ENCODE results near the gene IGFBP1. TPM values are rescaled to one million over a fixed set of nuclear protein-coding genes. Genes with fewer than 3 reads are reported as not detected.

Gene IGFBP1
- total and polyA plus RNA-seq, 2 of the 13 experiments (the other 11 are each of a cell fraction or from before 2014, with no cell fraction given), result 5.4 to 885 TPM

GRCh38 chr7:45890125-45890901 is 2.0 kb downstream of the IGFBP1 start (continued):
- no peak; the same call in 1 of the 2 replicates for TF ChIP-seq SATB2 (CRISPR knock-in tag; IDR thresholded peaks at IDR 0.05)
- TF ChIP-seq, protein P1, sequence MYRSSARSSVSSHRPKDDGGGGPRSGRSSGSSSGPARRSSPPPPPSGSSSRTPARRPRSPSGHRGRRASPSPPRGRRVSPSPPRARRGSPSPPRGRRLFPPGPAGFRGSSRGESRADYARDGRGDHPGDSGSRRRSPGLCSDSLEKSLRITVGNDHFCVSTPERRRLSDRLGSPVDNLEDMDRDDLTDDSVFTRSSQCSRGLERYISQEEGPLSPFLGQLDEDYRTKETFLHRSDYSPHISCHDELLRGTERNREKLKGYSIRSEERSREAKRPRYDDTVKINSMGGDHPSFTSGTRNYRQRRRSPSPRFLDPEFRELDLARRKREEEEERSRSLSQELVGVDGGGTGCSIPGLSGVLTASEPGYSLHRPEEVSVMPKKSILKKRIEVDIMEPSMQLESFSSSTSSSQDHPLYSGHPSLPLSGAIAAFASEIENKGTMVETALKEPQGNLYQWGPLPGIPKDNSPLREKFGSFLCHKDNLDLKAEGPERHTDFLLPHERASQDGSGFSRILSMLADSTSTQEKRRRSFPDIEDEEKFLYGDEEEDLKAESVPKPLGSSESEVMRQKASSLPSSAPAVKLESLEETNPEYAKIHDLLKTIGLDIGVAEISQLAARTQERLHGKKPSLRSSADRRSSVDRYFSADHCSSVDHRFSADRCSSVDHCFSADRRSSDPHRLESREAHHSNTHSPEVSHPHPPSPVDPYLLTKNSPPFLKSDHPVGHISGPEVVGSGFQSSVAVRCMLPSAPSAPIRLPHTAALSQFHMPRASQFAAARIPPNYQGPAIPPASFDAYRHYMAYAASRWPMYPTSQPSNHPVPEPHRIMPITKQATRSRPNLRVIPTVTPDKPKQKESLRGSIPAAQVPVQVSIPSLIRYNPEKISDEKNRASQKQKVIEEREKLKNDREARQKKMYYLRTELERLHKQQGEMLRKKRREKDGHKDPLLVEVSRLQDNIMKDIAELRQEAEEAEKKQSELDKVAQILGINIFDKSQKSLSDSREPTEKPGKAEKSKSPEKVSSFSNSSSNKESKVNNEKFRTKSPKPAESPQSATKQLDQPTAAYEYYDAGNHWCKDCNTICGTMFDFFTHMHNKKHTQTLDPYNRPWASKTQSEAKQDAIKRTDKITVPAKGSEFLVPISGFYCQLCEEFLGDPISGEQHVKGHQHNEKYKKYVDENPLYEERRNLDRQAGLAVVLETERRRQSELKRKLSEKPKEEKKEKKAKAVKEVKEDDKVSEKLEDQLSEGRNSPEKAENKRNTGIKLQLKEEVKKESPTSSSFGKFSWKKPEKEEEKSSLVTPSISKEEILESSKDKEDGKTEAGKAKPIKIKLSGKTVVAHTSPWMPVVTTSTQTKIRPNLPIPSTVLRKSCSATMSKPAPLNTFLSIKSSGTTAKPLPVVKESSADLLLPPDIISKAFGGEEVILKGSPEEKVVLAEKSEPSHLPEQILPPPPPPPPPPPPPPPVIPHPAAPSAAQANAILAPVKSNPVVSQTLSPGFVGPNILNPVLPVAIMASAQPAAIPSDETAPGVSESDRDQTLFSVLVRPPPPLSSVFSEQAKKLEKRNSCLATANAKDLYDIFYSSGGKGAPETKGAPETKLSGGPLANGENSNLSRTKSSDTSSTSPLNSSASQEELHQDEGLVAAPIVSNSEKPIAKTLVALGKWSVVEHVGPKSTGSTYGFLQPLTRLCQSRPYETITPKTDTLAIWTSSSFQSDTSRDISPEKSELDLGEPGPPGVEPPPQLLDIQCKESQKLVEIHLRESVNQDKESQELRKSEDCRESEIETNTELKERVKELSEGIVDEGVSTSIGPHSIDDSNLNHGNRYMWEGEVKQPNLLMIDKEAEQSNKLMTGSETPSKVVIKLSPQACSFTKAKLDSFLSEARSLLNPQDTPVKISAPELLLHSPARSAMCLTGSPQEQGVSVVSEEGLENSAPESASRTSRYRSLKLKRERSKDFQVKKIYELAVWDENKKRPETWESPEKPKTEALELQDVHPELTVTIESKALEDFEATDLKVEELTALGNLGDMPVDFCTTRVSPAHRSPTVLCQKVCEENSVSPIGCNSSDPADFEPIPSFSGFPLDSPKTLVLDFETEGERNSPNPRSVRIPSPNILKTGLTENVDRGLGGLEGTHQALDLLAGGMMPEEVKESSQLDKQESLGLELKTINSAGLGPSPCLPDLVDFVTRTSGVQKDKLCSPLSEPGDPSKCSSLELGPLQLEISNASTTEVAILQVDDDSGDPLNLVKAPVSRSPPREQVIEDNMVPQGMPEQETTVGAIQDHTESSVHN (CRISPR knock-in tag; IDR thresholded peaks at IDR 0.05), result no peak
- peak; percentile 11; the same call in 1 of the 2 replicates for TF ChIP-seq TFAP4 (IDR thresholded peaks at IDR 0.05; ENCODE audit: borderline replicate concordance, low read depth)
- TF ChIP-seq NR2F6 (IDR thresholded peaks at IDR 0.05), result no peak
- TF ChIP-seq NR2F6 (CRISPR knock-in tag; IDR thresholded peaks at IDR 0.05), result peak; percentile 5; the same call in 1 of the 2 replicates
- peak; percentile 81 for TF ChIP-seq ZNF605 (CRISPR knock-in tag; IDR thresholded peaks at IDR 0.05)
- TF ChIP-seq TFE3 (CRISPR knock-in tag; IDR thresholded peaks at IDR 0.05), result no peak
- no peak for TF ChIP-seq MAF1 (CRISPR knock-in tag; IDR thresholded peaks at IDR 0.05; ENCODE audit: borderline replicate concordance)
- TF ChIP-seq, protein P2, sequence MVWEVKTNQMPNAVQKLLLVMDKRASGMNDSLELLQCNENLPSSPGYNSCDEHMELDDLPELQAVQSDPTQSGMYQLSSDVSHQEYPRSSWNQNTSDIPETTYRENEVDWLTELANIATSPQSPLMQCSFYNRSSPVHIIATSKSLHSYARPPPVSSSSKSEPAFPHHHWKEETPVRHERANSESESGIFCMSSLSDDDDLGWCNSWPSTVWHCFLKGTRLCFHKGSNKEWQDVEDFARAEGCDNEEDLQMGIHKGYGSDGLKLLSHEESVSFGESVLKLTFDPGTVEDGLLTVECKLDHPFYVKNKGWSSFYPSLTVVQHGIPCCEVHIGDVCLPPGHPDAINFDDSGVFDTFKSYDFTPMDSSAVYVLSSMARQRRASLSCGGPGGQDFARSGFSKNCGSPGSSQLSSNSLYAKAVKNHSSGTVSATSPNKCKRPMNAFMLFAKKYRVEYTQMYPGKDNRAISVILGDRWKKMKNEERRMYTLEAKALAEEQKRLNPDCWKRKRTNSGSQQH (CRISPR knock-in tag; IDR thresholded peaks at IDR 0.05; ENCODE audit: low read depth), result 0 out of 2 replicates have a peak, but pooled peaks have one; percentile 41
- TF ChIP-seq KLF15 (CRISPR knock-in tag; IDR thresholded peaks at IDR 0.05; ENCODE audit: borderline replicate concordance), result no peak
- 0 out of 2 replicates have a peak, but pooled peaks have one; percentile 11 for TF ChIP-seq ZNF253 (CRISPR knock-in tag; IDR thresholded peaks at IDR 0.05; ENCODE audit: borderline replicate concordance)
- no peak; the same call in 1 of the 2 replicates for TF ChIP-seq ZNF205 (CRISPR knock-in tag; IDR thresholded peaks at IDR 0.05)
- TF ChIP-seq SIN3A (IDR thresholded peaks at IDR 0.05; ENCODE audit: borderline replicate concordance, low read depth, low read length), result peak; percentile 67; the same call in 1 of the 2 replicates
- TF ChIP-seq IKZF1 (IDR thresholded peaks at IDR 0.05), result no peak
- TF ChIP-seq ARNT (IDR thresholded peaks at IDR 0.05), result no peak
- no peak for TF ChIP-seq ZNF720 (CRISPR knock-in tag; IDR thresholded peaks at IDR 0.05)
- TF ChIP-seq, protein P3, sequence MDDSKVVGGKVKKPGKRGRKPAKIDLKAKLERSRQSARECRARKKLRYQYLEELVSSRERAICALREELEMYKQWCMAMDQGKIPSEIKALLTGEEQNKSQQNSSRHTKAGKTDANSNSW (CRISPR knock-in tag; IDR thresholded peaks at IDR 0.05; ENCODE audit: borderline replicate concordance), result 0 out of 2 replicates have a peak, but pooled peaks have one; percentile 54
- no peak for TF ChIP-seq KAT2B (IDR thresholded peaks at IDR 0.05; ENCODE audit: borderline replicate concordance, low read depth, low read length)

All from HepG2 (cell line).